Skeletal muscle cell (primary cell): ENCODE measurements around the gene PLK1.
"Not testable (repeated sequence)": the region's sequence is repeated elsewhere in the genome, so short reads cannot be mapped to it uniquely, and the experiment has no call there.

Experiments
- DNase-seq: peaks from one replicate; pipeline ENCODE4 v3.0.0-alpha.2; 2010; ENCODE audit warnings: low read depth
- H3K4me3 ChIP-seq: 2 replicates; pipeline ENCODE4 v1.5.1; 2011; ENCODE audit warnings: low read depth, mild to moderate bottlenecking, control low read depth, low read length, moderate library complexity

PLK1 gene

GRCh38 chr16:23678430-23679273 lies at the start of gene PLK1:
Gene PLK1, plus strand, starts transcription at chr16:23678889. Its CDS starts 44 bp downstream, at chr16:23678933.
- H3K4me3 ChIP-seq: peak within 1 kb of the TSS; percentile 69
- peak; percentile 25 for DNase-seq

GRCh38 chr16:23629516-23629915 lies 49.2 kb upstream of the PLK1 start:
- H3K4me3 ChIP-seq: no peak overlapping the region
- DNase-seq: no peak

DNA sequence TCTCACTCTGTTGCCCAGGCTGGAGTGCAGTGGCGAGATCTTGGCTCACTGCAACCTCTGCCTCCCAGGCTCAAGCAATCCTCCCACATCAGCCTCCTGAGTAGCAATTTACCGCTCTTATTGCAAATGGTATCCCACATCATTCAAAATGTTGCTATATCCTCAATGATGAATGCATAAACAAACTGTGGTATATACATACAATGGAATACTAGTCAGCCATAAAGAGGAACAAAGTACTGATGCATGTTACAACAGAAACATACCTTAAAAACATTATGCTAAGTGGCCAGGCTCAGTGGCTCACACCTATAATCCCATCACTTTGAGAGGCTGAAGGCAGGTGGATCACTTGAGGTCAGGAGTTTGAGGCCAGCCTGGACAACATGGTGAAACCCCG lies 46.8 kb upstream of the PLK1 start:
- DNase-seq, H3K4me3 ChIP-seq: not testable (repeated sequence)

DNA sequence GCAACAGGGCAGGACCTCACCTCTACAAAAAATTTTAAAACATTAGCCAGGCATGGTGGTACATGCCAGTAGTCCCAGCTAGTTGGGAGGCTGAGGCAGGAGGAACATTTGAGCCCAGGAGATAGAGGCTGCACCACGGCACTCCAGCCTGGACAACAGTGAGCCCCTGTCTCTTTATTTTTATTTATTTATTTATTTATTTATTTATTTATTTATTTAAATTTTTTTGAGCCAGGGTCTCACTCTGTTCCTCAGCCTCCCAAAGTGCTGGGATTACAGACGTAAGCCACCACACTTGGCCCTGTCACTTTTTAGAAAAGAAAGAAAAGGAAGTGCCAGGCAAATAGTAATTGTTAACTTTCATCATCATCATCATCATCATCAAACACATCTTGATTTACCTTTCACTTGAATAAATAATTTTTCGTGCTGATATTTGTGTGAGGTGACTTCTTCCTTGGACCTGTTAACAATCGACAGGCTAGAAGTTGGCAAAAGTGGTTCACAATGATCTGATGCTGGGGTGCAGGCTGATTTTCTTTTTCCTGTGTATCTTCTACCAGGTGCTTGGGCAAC lies 44.1 kb upstream of the PLK1 start:
- no peak overlapping the region for H3K4me3 ChIP-seq
- DNase-seq: no peak

DNA sequence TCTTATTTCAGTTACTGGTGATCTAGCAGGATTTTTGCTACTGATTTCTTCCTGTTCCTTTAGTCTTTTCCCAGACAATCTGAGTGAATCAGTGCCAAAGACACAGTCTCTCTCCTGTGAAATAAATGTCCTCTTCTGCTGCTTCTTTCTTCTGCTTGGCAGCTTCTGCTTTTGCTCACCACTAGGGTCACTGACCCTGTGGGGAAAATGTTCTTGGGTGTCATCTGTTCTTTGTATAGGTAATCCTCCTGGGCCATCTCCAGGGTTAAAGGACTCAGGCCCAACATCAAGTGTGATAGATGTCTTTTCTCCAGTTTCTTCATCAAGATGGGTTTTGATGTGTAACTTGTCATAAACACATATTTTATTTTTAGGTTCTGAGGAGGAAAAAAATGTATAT lies 42.7 kb upstream of the PLK1 start:
- H3K4me3 ChIP-seq: no peak overlapping the region
- DNase-seq: no peak

DNA sequence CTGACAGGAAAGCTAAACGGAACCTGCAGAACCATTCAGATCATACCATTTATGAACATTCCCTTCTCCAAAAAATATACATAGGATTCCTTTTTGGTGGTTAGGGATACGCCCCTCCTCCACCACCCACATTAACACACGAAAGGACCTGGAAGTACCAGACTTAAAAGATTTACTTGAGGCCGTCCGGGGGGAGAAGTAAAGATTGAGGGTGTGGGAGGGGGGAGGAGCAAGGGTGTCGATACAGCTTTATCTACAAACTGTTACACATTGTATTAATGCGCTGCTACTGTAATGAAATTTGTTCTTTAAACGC lies 38.1 kb upstream of the PLK1 start:
- no peak for DNase-seq
- H3K4me3 ChIP-seq: peak overlapping the region; percentile 100

DNA sequence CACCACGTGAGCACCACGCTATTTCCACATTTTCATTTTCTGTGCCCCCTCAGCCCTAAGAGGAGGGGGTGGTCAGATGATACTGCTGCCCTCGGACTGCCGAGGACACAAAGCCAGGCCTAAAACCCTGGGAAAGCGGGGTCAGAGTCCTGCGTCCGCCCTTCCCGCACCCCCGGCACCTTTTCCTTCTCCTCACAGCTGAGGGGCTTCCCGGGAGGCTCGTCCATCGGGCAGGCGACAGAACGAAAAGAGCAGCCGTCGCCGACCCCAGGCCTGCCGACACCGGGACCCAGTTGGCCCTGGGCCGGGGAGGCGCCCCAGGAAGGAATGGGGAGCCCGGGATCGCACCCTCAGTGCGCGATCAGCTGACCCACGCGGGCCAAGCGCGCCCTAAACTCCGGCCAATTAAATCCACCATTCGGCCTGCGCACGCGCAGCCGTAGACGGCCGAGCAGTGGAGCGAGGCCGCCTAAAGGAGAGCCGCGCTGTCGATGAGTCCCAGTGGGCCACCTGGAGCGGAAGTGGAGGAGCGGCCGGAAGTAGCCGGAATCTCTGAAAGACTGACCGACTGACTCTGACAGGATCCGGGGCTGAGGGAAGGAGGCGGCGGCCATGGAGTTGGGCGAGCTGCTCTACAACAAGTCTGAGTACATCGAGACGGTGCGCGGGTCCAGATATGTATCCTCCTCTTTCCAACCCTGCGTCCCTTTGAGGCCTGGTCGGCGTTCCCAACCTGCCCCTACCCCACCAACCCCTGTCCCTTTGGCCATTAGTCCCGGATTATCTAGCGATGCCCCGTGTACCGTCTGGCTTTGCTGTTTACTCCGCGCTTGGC lies 37.5 kb upstream of the PLK1 start, which contains the start of the genes DCTN5 and PALB2:
Gene DCTN5, plus strand, starts transcription at position 536 of the 835 bp plus-strand sequence. Its CDS starts 77 bp downstream, at position 613.
Gene PALB2, minus strand, starts transcription at position 380 of the 835 bp plus-strand sequence. Its CDS starts 153 bp downstream, at position 227.
- peak; percentile 70 for DNase-seq
- peak within 1 kb of the TSS; percentile 100 for H3K4me3 ChIP-seq

DNA sequence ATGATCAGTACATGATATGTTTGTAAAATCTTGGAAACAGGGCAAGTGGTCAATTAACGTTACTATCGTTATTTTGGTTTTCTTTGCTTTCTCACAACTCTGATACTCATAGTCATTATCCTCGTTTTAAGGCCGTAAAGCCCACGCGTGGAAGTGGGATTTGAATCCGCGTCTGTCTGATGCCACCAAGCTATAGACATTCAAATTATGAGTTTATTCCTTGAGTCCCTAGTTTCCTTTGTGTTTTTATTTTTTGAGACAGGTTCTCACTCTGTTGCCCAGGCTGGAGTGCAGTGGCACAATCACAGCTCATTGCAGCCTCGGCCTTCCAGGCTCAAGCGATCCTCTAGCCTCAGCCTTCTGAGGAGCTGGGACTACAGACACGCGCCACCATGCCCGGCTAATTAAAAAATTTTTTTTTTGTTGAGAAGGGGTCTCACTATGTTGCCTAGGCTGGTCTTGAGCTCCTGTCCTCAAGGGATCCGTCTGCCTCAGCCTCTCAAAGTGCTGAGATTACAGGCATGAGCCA lies 36.4 kb upstream of the PLK1 start:
- no peak for DNase-seq
- peak overlapping the region; percentile 100 for H3K4me3 ChIP-seq

GRCh38 chr16:23650674-23651416 lies 27.8 kb upstream of the PLK1 start:
- no peak overlapping the region for H3K4me3 ChIP-seq
- DNase-seq: no peak

GRCh38 chr16:23651943-23652468 lies 26.7 kb upstream of the PLK1 start:
- DNase-seq: no peak
- no peak overlapping the region for H3K4me3 ChIP-seq

GRCh38 chr16:23663918-23664317 lies 14.8 kb upstream of the PLK1 start:
- no peak for DNase-seq
- H3K4me3 ChIP-seq: no peak overlapping the region

- DNase-seq: no peak
- no peak overlapping the region for H3K4me3 ChIP-seq
Measured at GRCh38 chr16:23666571-23667354, 11.9 kb upstream of the PLK1 start.

DNA sequence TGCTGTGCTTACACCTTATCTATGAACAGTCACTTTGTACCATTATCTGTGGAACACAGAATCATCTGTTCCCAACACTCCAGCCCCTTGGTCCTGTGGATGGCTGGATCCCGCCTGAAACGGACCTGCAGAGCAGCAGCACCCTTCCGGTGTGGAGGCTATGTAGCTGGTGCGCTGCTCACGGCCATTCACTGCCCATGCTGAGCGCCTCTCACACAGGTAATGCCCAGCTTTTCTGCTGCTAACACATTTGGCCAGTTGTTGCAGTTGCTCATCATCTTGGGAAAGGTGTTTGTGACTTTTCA lies 11.4 kb upstream of the PLK1 start:
- no peak overlapping the region for H3K4me3 ChIP-seq
- no peak for DNase-seq

GRCh38 chr16:23668225-23668624 lies 10.5 kb upstream of the PLK1 start:
- no peak for DNase-seq
- no peak overlapping the region for H3K4me3 ChIP-seq

DNA sequence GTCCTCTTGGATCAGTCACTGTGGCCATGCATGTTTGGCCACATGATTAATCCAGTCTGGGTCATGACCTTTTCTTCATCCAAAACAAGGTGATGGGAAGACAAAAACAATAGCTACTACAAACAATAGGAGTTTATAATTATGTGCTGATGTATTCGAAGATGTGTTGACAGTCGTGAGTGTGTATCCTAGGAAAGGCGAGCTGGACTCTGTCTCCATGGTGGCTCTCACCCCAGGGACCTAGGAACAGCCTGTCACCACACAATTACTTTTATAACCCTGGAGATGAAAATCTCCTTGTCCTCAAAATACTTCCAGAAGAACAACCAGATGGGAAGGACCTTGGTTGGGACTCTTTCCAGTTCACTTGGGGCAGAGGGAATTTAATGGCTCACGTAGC lies 9.8 kb upstream of the PLK1 start:
- no peak for DNase-seq
- H3K4me3 ChIP-seq: no peak overlapping the region

DNA sequence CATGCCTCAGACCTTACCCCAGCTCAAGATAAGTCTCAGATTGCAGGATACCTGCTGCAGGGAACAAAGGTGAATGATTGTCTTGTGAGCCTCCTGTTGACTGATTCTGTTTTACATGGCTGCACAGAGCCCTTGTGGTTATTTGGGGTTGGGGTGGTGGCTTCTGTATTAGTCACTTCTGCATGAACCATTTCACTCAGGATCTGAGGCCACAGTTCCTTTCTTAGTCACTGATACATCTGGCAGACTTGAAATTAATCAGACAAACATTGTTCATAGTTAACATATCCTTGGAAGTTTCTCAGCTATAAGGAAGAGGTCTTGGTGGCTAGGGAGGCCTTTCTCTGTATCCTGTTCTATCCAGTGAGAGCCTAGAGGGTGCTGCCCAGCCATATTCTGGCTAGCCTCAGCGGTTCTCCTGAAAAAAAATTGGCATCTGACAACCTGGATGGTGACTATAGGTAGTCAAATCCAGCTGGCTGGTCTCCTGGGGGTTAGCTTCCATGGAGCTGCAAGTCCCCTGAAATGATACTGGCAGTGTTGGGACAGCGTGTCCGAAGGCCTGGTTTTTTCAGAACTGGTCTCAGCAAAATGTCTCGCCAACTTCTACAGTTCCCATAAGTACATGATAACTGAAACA lies 8.4 kb upstream of the PLK1 start:
- DNase-seq: peak; percentile 43
- no peak overlapping the region for H3K4me3 ChIP-seq

DNA sequence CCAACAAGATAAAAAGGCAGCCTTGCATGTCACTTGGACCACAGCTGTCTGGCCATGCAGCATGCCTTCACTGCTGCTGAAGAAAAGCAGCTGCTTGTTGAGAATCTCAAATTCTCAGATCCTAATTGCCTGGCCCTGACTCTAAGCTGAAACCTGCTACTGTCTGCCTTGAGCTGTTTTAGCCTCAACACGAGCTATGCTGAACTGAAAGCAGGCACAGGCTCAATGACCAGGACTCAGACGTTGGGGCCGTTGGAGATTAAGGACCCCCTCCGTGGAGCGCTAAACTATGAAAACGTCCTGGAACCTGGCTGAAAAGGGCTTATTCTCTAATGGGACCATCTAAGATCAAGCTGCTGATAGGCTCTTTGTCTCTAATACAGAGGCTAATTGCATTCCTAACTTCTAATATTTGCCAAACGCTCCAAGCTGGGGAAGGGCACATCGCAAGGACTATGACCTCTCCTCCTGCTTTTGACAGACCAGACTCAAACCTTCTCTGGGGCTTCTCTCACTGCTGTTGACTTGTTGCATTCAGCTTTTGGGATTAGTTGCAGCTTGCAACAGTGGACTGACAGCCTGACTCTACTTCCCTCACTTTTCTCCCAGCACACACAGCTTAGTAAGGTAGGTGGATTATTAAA lies 4.6 kb upstream of the PLK1 start:
- H3K4me3 ChIP-seq: no peak overlapping the region
- no peak for DNase-seq
